HL-60 (cell line): ENCODE data around the gene RHOB.

ENCODE experiments used
- DNase-seq, 2 experiments: peaks; one replicate each; pipeline ENCODE4 v3.0.0-alpha.2; 2010 to 2020; ENCODE audit warnings: low read depth in 1 of 2, low spot score in 1 of 2
- H3K27ac ChIP-seq: fragments of 250-450 bp; sonication (Bioruptor Pico); replicated peaks from 2 replicates; pipeline ENCODE4 v1.5.1; 2020; ENCODE audit warnings: mild to moderate bottlenecking, moderate library complexity
- H3K27me3 ChIP-seq: fragments of 250-450 bp; sonication (Bioruptor Pico); 2 replicates; pipeline ENCODE4 v1.5.1; 2021; ENCODE audit warnings: mild to moderate bottlenecking, moderate library complexity; ENCODE audit not compliant: insufficient read depth, poor library complexity, severe bottlenecking
- H3K4me3 ChIP-seq: replicated peaks from 2 replicates; pipeline ENCODE4 v1.5.1; 2011; ENCODE audit warnings: mild to moderate bottlenecking, control low read depth, low read length; ENCODE audit not compliant: insufficient read depth
- GABPA ChIP-seq: IDR thresholded peaks from 2 replicates; pipeline ENCODE4 v1.6.1; 2012; ENCODE audit warnings: low read depth
- POLR2AphosphoS5 ChIP-seq: IDR thresholded peaks from 2 replicates; pipeline ENCODE4 v1.6.1; 2012; ENCODE audit warnings: low read depth
- SPI1 ChIP-seq: IDR thresholded peaks from 2 replicates; pipeline ENCODE4 v1.6.1; 2012; ENCODE audit warnings: low read depth, mild to moderate bottlenecking, borderline replicate concordance
- TF ChIP-seq, protein P1 (sequence below): IDR thresholded peaks from 2 replicates; pipeline ENCODE4 v1.6.1; 2012; ENCODE audit warnings: low read depth; ENCODE audit not compliant: insufficient replicate concordance
- TF ChIP-seq, protein P2 (sequence below): IDR thresholded peaks from one replicate; pipeline ENCODE4 v1.5.1; 2011; ENCODE audit warnings: low read length, control low read depth, inconsistent platforms; ENCODE audit not compliant: insufficient read depth

Gene RHOB

DNA sequence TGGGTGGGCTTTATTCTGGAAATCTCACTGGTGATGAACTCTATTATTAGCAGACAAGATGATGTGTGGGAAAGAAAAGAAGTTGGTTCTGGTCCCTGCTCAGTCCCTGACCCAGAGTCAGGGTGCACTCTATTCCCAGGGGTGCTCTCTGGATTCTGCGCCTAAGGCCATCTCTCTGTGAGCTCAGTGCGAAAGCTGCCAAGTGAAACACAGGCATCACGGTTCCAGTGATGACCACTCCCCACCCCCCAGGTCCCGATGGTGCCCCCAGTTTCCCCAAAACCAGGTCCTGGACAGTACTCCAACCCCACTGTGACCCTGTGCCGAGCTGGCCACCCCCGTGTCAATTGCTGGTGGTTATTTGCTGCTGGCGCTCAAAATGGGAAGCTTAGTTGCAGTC, 30.1 kb downstream of the RHOB start:
- TF ChIP-seq SPI1: no peak
- TF ChIP-seq, protein P1, sequence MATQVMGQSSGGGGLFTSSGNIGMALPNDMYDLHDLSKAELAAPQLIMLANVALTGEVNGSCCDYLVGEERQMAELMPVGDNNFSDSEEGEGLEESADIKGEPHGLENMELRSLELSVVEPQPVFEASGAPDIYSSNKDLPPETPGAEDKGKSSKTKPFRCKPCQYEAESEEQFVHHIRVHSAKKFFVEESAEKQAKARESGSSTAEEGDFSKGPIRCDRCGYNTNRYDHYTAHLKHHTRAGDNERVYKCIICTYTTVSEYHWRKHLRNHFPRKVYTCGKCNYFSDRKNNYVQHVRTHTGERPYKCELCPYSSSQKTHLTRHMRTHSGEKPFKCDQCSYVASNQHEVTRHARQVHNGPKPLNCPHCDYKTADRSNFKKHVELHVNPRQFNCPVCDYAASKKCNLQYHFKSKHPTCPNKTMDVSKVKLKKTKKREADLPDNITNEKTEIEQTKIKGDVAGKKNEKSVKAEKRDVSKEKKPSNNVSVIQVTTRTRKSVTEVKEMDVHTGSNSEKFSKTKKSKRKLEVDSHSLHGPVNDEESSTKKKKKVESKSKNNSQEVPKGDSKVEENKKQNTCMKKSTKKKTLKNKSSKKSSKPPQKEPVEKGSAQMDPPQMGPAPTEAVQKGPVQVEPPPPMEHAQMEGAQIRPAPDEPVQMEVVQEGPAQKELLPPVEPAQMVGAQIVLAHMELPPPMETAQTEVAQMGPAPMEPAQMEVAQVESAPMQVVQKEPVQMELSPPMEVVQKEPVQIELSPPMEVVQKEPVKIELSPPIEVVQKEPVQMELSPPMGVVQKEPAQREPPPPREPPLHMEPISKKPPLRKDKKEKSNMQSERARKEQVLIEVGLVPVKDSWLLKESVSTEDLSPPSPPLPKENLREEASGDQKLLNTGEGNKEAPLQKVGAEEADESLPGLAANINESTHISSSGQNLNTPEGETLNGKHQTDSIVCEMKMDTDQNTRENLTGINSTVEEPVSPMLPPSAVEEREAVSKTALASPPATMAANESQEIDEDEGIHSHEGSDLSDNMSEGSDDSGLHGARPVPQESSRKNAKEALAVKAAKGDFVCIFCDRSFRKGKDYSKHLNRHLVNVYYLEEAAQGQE: no peak
- TF ChIP-seq GABPA: no peak
- TF ChIP-seq, protein P2, sequence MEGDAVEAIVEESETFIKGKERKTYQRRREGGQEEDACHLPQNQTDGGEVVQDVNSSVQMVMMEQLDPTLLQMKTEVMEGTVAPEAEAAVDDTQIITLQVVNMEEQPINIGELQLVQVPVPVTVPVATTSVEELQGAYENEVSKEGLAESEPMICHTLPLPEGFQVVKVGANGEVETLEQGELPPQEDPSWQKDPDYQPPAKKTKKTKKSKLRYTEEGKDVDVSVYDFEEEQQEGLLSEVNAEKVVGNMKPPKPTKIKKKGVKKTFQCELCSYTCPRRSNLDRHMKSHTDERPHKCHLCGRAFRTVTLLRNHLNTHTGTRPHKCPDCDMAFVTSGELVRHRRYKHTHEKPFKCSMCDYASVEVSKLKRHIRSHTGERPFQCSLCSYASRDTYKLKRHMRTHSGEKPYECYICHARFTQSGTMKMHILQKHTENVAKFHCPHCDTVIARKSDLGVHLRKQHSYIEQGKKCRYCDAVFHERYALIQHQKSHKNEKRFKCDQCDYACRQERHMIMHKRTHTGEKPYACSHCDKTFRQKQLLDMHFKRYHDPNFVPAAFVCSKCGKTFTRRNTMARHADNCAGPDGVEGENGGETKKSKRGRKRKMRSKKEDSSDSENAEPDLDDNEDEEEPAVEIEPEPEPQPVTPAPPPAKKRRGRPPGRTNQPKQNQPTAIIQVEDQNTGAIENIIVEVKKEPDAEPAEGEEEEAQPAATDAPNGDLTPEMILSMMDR: no peak
- no peak for TF ChIP-seq POLR2AphosphoS5
- no peak overlapping the region for H3K4me3 ChIP-seq
- DNase-seq: no peak
- no peaks in the 10 kb centered on the region for H3K27me3 ChIP-seq
- no peak overlapping the region for H3K27ac ChIP-seq

DNA sequence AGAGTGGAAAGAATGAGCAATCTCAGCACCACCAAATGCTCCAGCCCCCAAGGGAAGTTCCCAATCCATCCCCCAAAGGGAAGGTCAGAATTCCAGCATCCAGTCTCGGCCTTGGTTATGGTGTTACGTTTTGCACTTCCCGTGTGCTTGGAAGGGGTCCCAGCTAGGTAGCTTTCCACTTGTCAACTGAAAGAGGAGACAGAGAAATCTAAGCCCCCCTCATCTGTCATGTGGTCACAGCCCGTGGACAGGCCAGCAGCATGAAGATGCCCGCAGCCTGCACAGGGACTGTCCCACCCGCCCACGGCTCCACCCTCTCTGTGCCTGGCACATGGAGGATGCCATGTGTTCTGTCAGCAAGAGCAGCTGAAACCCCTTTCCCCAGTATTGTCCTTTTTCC, 32.1 kb downstream of the RHOB start:
- H3K4me3 ChIP-seq: no peak overlapping the region
- no peak overlapping the region for H3K27ac ChIP-seq
- DNase-seq: no peak
- TF ChIP-seq SPI1 (no peak), GABPA (no peak)
- TF ChIP-seq, protein P2: no peak
- TF ChIP-seq, protein P1: no peak
- H3K27me3 ChIP-seq: no peaks in the 10 kb centered on the region

DNA sequence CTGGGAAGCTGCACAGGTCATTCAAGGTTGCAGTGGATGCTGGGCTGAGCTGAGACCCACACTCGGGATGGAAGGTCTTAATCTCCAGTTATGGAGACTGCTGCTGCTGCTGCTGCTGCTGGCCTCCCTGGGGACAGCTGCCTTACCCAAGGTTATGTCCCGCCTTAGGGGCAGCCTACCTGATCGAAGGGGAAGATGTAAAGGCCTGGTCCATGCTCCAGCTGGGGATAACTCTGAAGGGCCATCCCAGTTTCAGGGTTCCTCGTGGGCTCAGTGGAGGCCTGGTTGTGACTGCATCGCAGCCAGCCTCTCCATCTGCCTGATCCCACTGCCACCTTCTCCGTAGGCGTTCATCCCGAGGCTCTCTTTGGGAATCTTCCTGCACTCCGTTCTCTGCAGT, 33.0 kb downstream of the RHOB start:
- no peaks in the 10 kb centered on the region for H3K27me3 ChIP-seq
- TF ChIP-seq, protein P1: no peak
- TF ChIP-seq GABPA (no peak), SPI1 (no peak), POLR2AphosphoS5 (no peak)
- TF ChIP-seq, protein P2: no peak
- no peak overlapping the region for H3K27ac ChIP-seq
- H3K4me3 ChIP-seq: no peak overlapping the region
- no peak for DNase-seq
